Esophagus (tissue), 2 donors: Measurements from ENCODE around the gene AKIP1. TPM values are rescaled to one million over a fixed set of nuclear protein-coding genes. Genes with fewer than 3 reads are reported as not detected.

Source experiments
- H3K27ac ChIP-seq, 2 donors: one replicate each; pipeline ENCODE4 v1.5.1; 2013; ENCODE audit warnings: low read depth in 2 of 2, mild to moderate bottlenecking in 2 of 2, inconsistent platforms in 1 of 2, low read length in 1 of 2, moderate library complexity in 1 of 2
- H3K27me3 ChIP-seq, 2 donors: one replicate each; pipeline ENCODE4 v1.6.1; 2013; ENCODE audit warnings: low read length in 2 of 2, control low read depth in 1 of 2, mild to moderate bottlenecking in 1 of 2; ENCODE audit not compliant: insufficient read depth in 2 of 2, control insufficient read depth in 1 of 2
- H3K36me3 ChIP-seq, 2 donors: one replicate each; pipeline ENCODE4 v1.6.1; 2013; ENCODE audit warnings: low read length in 1 of 2; ENCODE audit not compliant: control insufficient read depth in 2 of 2, insufficient read depth in 2 of 2
- H3K4me1 ChIP-seq, 2 donors: one replicate each; pipeline ENCODE4 v1.6.1; 2013; ENCODE audit warnings: low read length in 1 of 2; ENCODE audit not compliant: control insufficient read depth in 2 of 2, insufficient read depth in 2 of 2
- H3K4me3 ChIP-seq, 2 donors: one replicate each; pipeline ENCODE4 v1.5.1; 2013; ENCODE audit warnings: low read length in 2 of 2, mild to moderate bottlenecking in 2 of 2, low read depth in 1 of 2, moderate library complexity in 1 of 2
- H3K9me3 ChIP-seq, 2 donors: one replicate each; pipeline ENCODE4 v1.6.1; 2013; ENCODE audit warnings: mild to moderate bottlenecking in 2 of 2, low read depth in 1 of 2, low read length in 1 of 2, moderate library complexity in 1 of 2; ENCODE audit not compliant: control insufficient read depth in 2 of 2, insufficient read depth in 1 of 2
- WGBS, 2 donors: extraction: QIAGEN DNeasy Blood & Tissue Kit; methylation state at CpG; one replicate each; pipeline ENCODE4 v1.1.7; 2013; 5-methylcytosine and 5-hydroxymethylcytosine counted together
- polyA plus RNA-seq, 2 donors: library from polyadenylated mRNA; stranded (reverse); fragments of 200-250 nt; gene quantifications; one replicate each; pipeline ENCODE4 v1.2.3, GENCODE V29; 2013
- donor health status: healthy with polysubstance abuse.
- donor health status: Bipolar disorder and iron deficiency.

Gene AKIP1
- polyA plus RNA-seq, 2 donors: 10.6 to 17.8 TPM

- no peaks in the 10 kb centered on the region for H3K27me3 ChIP-seq
- no peak overlapping the region for H3K4me3 ChIP-seq
- H3K4me1 ChIP-seq: no peaks in the 10 kb centered on the region
- no peaks in the 10 kb centered on the region for H3K9me3 ChIP-seq
- H3K27ac ChIP-seq: peak overlapping the region in 1 of 2 donors; percentile 60
- no peaks in the 10 kb centered on the region for H3K36me3 ChIP-seq
- WGBS, 2 donors: 18 to 19% methylated on average over 9 of the region's 9 CpGs
Observed at GRCh38 chr11:8913961-8914660, 3.1 kb downstream of the AKIP1 start.

- H3K27me3 ChIP-seq: no peaks in the 10 kb centered on the region
- 56 to 57% methylated on average over 4 of the region's 4 CpGs for WGBS, 2 donors
- no peak overlapping the region for H3K27ac ChIP-seq
- no peaks in the 10 kb centered on the region for H3K9me3 ChIP-seq
- no peaks in the 10 kb centered on the region for H3K36me3 ChIP-seq
- no peak overlapping the region for H3K4me3 ChIP-seq
- H3K4me1 ChIP-seq: no peaks in the 10 kb centered on the region
Observed at GRCh38 chr11:8914661-8915018, 3.7 kb downstream of the AKIP1 start.

GRCh38 chr11:8917157-8917825, 6.3 kb downstream of the AKIP1 start:
- H3K27ac ChIP-seq: peak overlapping the region in 1 of 2 donors; percentile 21
- no peaks in the 10 kb centered on the region for H3K27me3 ChIP-seq
- H3K4me1 ChIP-seq: no peaks in the 10 kb centered on the region
- H3K9me3 ChIP-seq: no peaks in the 10 kb centered on the region
- H3K36me3 ChIP-seq: peaks cover under 1 to 5% of the 10 kb centered on the region in 2 donors
- H3K4me3 ChIP-seq: no peak overlapping the region
- WGBS, 2 donors: 52 to 63% methylated on average over 5 of the region's 5 CpGs

DNA sequence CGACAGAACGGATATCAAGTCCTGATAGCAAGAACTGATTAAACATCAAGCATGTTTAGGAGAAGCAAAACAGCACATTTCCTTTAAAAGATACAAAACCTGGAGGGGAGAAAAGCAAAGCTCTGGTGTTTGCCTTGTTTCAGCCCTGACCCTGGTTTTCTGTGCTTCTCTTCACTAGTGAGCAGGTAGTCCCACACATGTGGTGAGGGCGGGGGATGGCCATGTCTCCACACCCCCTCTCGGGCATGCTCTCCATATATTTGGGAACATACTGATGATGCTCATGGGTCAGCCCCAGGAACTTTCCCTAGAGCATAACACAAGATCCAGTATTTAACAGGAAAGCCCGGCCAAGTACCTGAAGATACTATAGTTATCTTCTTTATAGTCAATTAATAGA, 11.7 kb downstream of the AKIP1 start:
- no peak overlapping the region for H3K27ac ChIP-seq
- 93% methylated on average over 5 of the region's 5 CpGs for WGBS, 2 donors
- no peaks in the 10 kb centered on the region for H3K27me3 ChIP-seq
- no peaks in the 10 kb centered on the region for H3K4me1 ChIP-seq
- no peaks in the 10 kb centered on the region for H3K9me3 ChIP-seq
- no peak overlapping the region for H3K4me3 ChIP-seq
- H3K36me3 ChIP-seq: peaks cover 6 to 8% of the 10 kb centered on the region in 2 donors

GRCh38 chr11:8925711-8926110, 14.7 kb downstream of the AKIP1 start:
- no peaks in the 10 kb centered on the region for H3K9me3 ChIP-seq
- H3K27ac ChIP-seq: no peak overlapping the region
- H3K4me1 ChIP-seq: peaks cover 0 to 4% of the 10 kb centered on the region in 2 donors
- 94 to 95% methylated on average over 5 of the region's 5 CpGs for WGBS, 2 donors
- H3K4me3 ChIP-seq: no peak overlapping the region
- peaks cover 5 to 6% of the 10 kb centered on the region in 2 donors for H3K36me3 ChIP-seq
- H3K27me3 ChIP-seq: no peaks in the 10 kb centered on the region

- H3K9me3 ChIP-seq: no peaks in the 10 kb centered on the region
- no peaks in the 10 kb centered on the region for H3K27me3 ChIP-seq
- peaks cover 5 to 6% of the 10 kb centered on the region in 2 donors for H3K36me3 ChIP-seq
- 93 to 96% methylated on average over 5 of the region's 5 CpGs for WGBS, 2 donors
- H3K27ac ChIP-seq: no peak overlapping the region
- peaks cover 0 to 4% of the 10 kb centered on the region in 2 donors for H3K4me1 ChIP-seq
- no peak overlapping the region for H3K4me3 ChIP-seq
Observed at GRCh38 chr11:8926236-8926635, 15.2 kb downstream of the AKIP1 start.

- H3K27ac ChIP-seq: no peak overlapping the region
- H3K36me3 ChIP-seq: peaks cover 3 to 6% of the 10 kb centered on the region in 2 donors
- H3K9me3 ChIP-seq: no peaks in the 10 kb centered on the region
- peaks cover 0 to 6% of the 10 kb centered on the region in 2 donors for H3K4me1 ChIP-seq
- no peaks in the 10 kb centered on the region for H3K27me3 ChIP-seq
- 77 to 83% methylated on average over 5 of the region's 5 CpGs for WGBS, 2 donors
- H3K4me3 ChIP-seq: no peak overlapping the region
Observed at GRCh38 chr11:8927233-8927632, 16.2 kb downstream of the AKIP1 start.

GRCh38 chr11:8928205-8928604, 17.2 kb downstream of the AKIP1 start:
- H3K4me1 ChIP-seq: peaks cover 0 to 6% of the 10 kb centered on the region in 2 donors
- WGBS, 2 donors: 65 to 74% methylated on average over 4 of the region's 4 CpGs
- H3K27ac ChIP-seq: no peak overlapping the region
- no peaks in the 10 kb centered on the region for H3K27me3 ChIP-seq
- no peak overlapping the region for H3K4me3 ChIP-seq
- no peaks in the 10 kb centered on the region for H3K9me3 ChIP-seq
- H3K36me3 ChIP-seq: peaks cover 0 to 3% of the 10 kb centered on the region in 2 donors

- no peak overlapping the region for H3K4me3 ChIP-seq
- peaks cover 0 to 6% of the 10 kb centered on the region in 2 donors for H3K4me1 ChIP-seq
- peaks cover 0 to 3% of the 10 kb centered on the region in 2 donors for H3K36me3 ChIP-seq
- no peaks in the 10 kb centered on the region for H3K27me3 ChIP-seq
- 60 to 67% methylated on average over 9 of the region's 9 CpGs for whole genome bisulfite sequencing, 2 donors
- no peak overlapping the region for H3K27ac ChIP-seq
- H3K9me3 ChIP-seq: no peaks in the 10 kb centered on the region
Observed at GRCh38 chr11:8928981-8929615, 18.1 kb downstream of the AKIP1 start.
